Transverse colon (tissue), 4 donors: Measurements from ENCODE around the gene RFWD3.

Source experiments
- POLR2A ChIP-seq: fragments of 450-650 bp; IDR thresholded peaks from one replicate; pipeline ENCODE4 v1.6.1; 2016; ENCODE audit warnings: antibody characterized with exemption, mild to moderate bottlenecking, moderate library complexity
- POLR2AphosphoS5 ChIP-seq, 3 donors: sonication (generic); formaldehyde crosslinking; IDR thresholded peaks; one replicate each; pipeline ENCODE4 v1.6.1; 2016; ENCODE audit warnings: antibody characterized with exemption in 3 of 3
- TF ChIP-seq, protein P1 (sequence below), 5 experiments: fragments of 200-600 bp in 3 of 5; fragments of 450-650 bp in 2 of 5; sonication (generic) in 3 of 5; IDR thresholded peaks; 1 replicate in 2 of 5; 2 replicates in 3 of 5; pipeline ENCODE4 v1.5.1; 2016 to 2017; ENCODE audit warnings: antibody characterized with exemption in 5 of 5, inconsistent platforms in 3 of 5, mild to moderate bottlenecking in 2 of 5, moderate library complexity in 1 of 5

DNA sequence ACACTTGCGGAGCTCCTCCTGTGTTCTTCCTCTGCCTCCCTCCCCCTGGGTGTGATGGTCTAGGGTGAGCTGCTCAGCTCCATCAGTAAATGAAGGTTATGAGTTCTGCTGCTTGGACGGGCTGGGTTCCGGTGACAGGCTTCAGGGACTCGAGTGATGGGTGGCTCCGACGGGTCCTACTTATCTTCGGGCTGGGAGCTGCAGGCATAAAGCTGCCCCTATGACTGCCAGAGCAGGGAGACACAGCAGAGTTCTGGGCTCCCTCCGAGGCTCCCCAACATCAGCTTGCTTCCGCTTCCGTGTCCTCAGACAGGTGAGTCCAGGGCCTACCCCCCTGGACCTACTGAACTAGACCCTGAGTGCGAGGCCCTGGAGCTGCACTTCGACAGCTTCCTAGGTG is 45.3 kb upstream of the RFWD3 start:
- TF ChIP-seq POLR2A (no peak), POLR2AphosphoS5 (IDR thresholded peaks at IDR 0.05) (no peak)
- TF ChIP-seq, protein P1, sequence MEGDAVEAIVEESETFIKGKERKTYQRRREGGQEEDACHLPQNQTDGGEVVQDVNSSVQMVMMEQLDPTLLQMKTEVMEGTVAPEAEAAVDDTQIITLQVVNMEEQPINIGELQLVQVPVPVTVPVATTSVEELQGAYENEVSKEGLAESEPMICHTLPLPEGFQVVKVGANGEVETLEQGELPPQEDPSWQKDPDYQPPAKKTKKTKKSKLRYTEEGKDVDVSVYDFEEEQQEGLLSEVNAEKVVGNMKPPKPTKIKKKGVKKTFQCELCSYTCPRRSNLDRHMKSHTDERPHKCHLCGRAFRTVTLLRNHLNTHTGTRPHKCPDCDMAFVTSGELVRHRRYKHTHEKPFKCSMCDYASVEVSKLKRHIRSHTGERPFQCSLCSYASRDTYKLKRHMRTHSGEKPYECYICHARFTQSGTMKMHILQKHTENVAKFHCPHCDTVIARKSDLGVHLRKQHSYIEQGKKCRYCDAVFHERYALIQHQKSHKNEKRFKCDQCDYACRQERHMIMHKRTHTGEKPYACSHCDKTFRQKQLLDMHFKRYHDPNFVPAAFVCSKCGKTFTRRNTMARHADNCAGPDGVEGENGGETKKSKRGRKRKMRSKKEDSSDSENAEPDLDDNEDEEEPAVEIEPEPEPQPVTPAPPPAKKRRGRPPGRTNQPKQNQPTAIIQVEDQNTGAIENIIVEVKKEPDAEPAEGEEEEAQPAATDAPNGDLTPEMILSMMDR (IDR thresholded peaks at IDR 0.05), result no peak
